ENCODE data around the gene PPP6R2.

PPP6R2 gene

GRCh38 chr22:50348058-50348457, 4.9 kb downstream of the PPP6R2 start:
- no peak overlapping the region for H3K56ac ChIP-seq (ENCODE audit: low read length)
- no peak overlapping the region for H2BK120ac ChIP-seq (ENCODE audit: low read depth, low read length)
- peaks cover 17% of the 10 kb centered on the region for H3K79me1 ChIP-seq (ENCODE audit: low read length)
- H3K27me3 ChIP-seq (ENCODE audit: insufficient read depth, low read length, poor library complexity): no peaks in the 10 kb centered on the region
- H3K4me2 ChIP-seq (ENCODE audit: low read length): no peak overlapping the region
- no peak overlapping the region for H3K9ac ChIP-seq (ENCODE audit: low read length)
- no peak overlapping the region for H2AK5ac ChIP-seq (ENCODE audit: low read length)
- H3K27ac ChIP-seq (ENCODE audit: low read depth, low read length): no peak overlapping the region
- H4K8ac ChIP-seq (ENCODE audit: low read depth, low read length): no peak overlapping the region
- no peak overlapping the region for H3K23ac ChIP-seq (ENCODE audit: low read length)
- H3K4me3 ChIP-seq (ENCODE audit: low read length): no peak overlapping the region
- H3K4me1 ChIP-seq (ENCODE audit: control insufficient read depth, low read depth, low read length): no peaks in the 10 kb centered on the region
- H3K4ac ChIP-seq (ENCODE audit: low read depth, low read length): no peak overlapping the region
- H3K18ac ChIP-seq (ENCODE audit: low read length): no peak overlapping the region
- WGBS (ENCODE audit: extremely low coverage, insufficient coverage, low lambda C conversion rate): no CpG with 5 or more reads among the region's 2 CpGs
- no peak overlapping the region for H2BK5ac ChIP-seq (ENCODE audit: low read length)
- H4K5ac ChIP-seq (ENCODE audit: low read length): no peak overlapping the region
- no peaks in the 10 kb centered on the region for H3K36me3 ChIP-seq (ENCODE audit: control insufficient read depth, insufficient read depth, low read length)
- DNase-seq: no peak
- peaks cover 18% of the 10 kb centered on the region for H3K79me2 ChIP-seq (ENCODE audit: control insufficient read depth, insufficient read depth, low read length)
- H2BK15ac ChIP-seq (replicated peaks; ENCODE audit: low read depth): no peak overlapping the region

- no peaks in the 10 kb centered on the region for H3K36me3 ChIP-seq (ENCODE audit: control insufficient read depth, insufficient read depth, low read length)
- H2BK120ac ChIP-seq (ENCODE audit: low read depth, low read length): no peak overlapping the region
- H4K8ac ChIP-seq (ENCODE audit: low read depth, low read length): no peak overlapping the region
- peaks cover 11% of the 10 kb centered on the region for H3K79me2 ChIP-seq (ENCODE audit: control insufficient read depth, insufficient read depth, low read length)
- H3K9ac ChIP-seq (ENCODE audit: low read length): no peak overlapping the region
- H4K5ac ChIP-seq (ENCODE audit: low read length): no peak overlapping the region
- WGBS (ENCODE audit: extremely low coverage, insufficient coverage, low lambda C conversion rate): no CpG with 5 or more reads among the region's 8 CpGs
- no peak overlapping the region for H3K23ac ChIP-seq (ENCODE audit: low read length)
- H3K4me1 ChIP-seq (ENCODE audit: control insufficient read depth, low read depth, low read length): no peaks in the 10 kb centered on the region
- no peak for DNase-seq
- H3K4ac ChIP-seq (ENCODE audit: low read depth, low read length): no peak overlapping the region
- H3K79me1 ChIP-seq (ENCODE audit: low read length): peaks cover 9% of the 10 kb centered on the region
- no peaks in the 10 kb centered on the region for H3K27me3 ChIP-seq (ENCODE audit: insufficient read depth, low read length, poor library complexity)
- no peak overlapping the region for H2AK5ac ChIP-seq (ENCODE audit: low read length)
- no peak overlapping the region for H3K4me3 ChIP-seq (ENCODE audit: low read length)
- no peak overlapping the region for H3K18ac ChIP-seq (ENCODE audit: low read length)
- no peak overlapping the region for H3K4me2 ChIP-seq (ENCODE audit: low read length)
- H2BK5ac ChIP-seq (ENCODE audit: low read length): no peak overlapping the region
- H3K27ac ChIP-seq (ENCODE audit: low read depth, low read length): no peak overlapping the region
- H2BK15ac ChIP-seq (replicated peaks; ENCODE audit: low read depth): no peak overlapping the region
- no peak overlapping the region for H3K56ac ChIP-seq (ENCODE audit: low read length)
These were observed 13.1 kb downstream of the PPP6R2 start for GRCh38 chr22:50356186-50356585.

DNA sequence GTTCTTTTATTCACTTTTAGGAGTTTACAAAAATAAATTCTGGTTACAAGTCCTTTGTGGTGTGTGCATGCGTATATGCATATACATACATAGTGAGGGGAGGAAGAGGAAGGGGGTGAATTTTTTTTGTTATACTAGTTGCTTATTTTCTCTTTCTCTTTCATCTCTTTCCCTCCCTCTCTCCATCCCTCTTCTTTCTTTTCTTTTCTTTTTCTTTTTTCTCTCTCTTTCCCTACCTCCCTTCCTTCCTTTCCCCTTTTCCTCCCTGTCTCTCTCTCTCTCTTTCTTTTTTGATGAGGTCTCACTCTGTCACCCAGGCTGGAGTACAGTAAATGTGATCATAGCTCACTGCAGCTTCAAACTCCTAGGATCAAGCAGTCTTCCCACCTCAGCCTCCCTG, 14.1 kb downstream of the PPP6R2 start:
- H3K4me2 ChIP-seq (ENCODE audit: low read length): no peak overlapping the region
- DNase-seq: no peak
- H3K36me3 ChIP-seq (ENCODE audit: control insufficient read depth, insufficient read depth, low read length): no peaks in the 10 kb centered on the region
- H3K4ac ChIP-seq (ENCODE audit: low read depth, low read length): no peak overlapping the region
- H3K23ac ChIP-seq (ENCODE audit: low read length): no peak overlapping the region
- peaks cover 15% of the 10 kb centered on the region for H3K79me1 ChIP-seq (ENCODE audit: low read length)
- H3K4me1 ChIP-seq (ENCODE audit: control insufficient read depth, low read depth, low read length): no peaks in the 10 kb centered on the region
- H2BK120ac ChIP-seq (ENCODE audit: low read depth, low read length): no peak overlapping the region
- peaks cover 20% of the 10 kb centered on the region for H3K79me2 ChIP-seq (ENCODE audit: control insufficient read depth, insufficient read depth, low read length)
- H3K9ac ChIP-seq (ENCODE audit: low read length): no peak overlapping the region
- no peak overlapping the region for H4K8ac ChIP-seq (ENCODE audit: low read depth, low read length)
- no peak overlapping the region for H3K18ac ChIP-seq (ENCODE audit: low read length)
- H3K4me3 ChIP-seq (ENCODE audit: low read length): no peak overlapping the region
- no peak overlapping the region for H3K56ac ChIP-seq (ENCODE audit: low read length)
- H3K27me3 ChIP-seq (ENCODE audit: insufficient read depth, low read length, poor library complexity): no peaks in the 10 kb centered on the region
- no peak overlapping the region for H2BK15ac ChIP-seq (replicated peaks; ENCODE audit: low read depth)
- H2BK5ac ChIP-seq (ENCODE audit: low read length): no peak overlapping the region
- no peak overlapping the region for H4K5ac ChIP-seq (ENCODE audit: low read length)
- WGBS (ENCODE audit: extremely low coverage, insufficient coverage, low lambda C conversion rate): no CpG with 5 or more reads among the region's 1 CpG
- H3K27ac ChIP-seq (ENCODE audit: low read depth, low read length): no peak overlapping the region
- no peak overlapping the region for H2AK5ac ChIP-seq (ENCODE audit: low read length)

DNA sequence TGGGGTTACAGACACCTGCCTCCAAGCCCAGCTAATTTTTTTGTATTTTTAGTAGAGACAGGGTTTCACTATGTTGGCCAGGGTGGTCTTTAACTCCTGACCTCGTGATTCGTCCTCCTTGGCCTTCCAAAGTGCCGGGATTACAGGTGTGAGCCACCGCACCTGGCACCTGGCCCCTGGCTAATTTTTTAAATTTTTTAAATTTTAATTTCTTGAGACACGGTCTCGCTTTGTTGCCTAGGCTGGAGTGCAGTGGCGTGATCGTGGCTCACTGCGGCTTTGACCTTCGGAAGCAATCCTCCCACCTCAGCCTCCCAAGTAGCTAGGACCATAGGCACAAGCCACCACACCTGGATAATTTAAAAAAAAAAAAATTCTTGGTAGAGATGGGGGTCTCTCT, 14.6 kb downstream of the PPP6R2 start:
- Histone ChIP-seq H3K27ac (ENCODE audit: low read depth, low read length) (no peak overlapping the region), H3K79me2 (ENCODE audit: control insufficient read depth, insufficient read depth, low read length) (peaks cover 26% of the 10 kb centered on the region), H3K4me2 (ENCODE audit: low read length) (no peak overlapping the region), H3K18ac (ENCODE audit: low read length) (no peak overlapping the region), H4K5ac (ENCODE audit: low read length) (no peak overlapping the region), H3K79me1 (ENCODE audit: low read length) (peaks cover 20% of the 10 kb centered on the region), H3K27me3 (ENCODE audit: insufficient read depth, low read length, poor library complexity) (no peaks in the 10 kb centered on the region), H3K4ac (ENCODE audit: low read depth, low read length) (no peak overlapping the region), H2BK5ac (ENCODE audit: low read length) (no peak overlapping the region), H3K56ac (ENCODE audit: low read length) (no peak overlapping the region), H3K9ac (ENCODE audit: low read length) (no peak overlapping the region), H3K4me3 (ENCODE audit: low read length) (no peak overlapping the region), H2BK120ac (ENCODE audit: low read depth, low read length) (no peak overlapping the region), H3K23ac (ENCODE audit: low read length) (no peak overlapping the region), H2BK15ac (replicated peaks; ENCODE audit: low read depth) (no peak overlapping the region), H3K36me3 (ENCODE audit: control insufficient read depth, insufficient read depth, low read length) (no peaks in the 10 kb centered on the region), H2AK5ac (ENCODE audit: low read length) (no peak overlapping the region), H3K4me1 (ENCODE audit: control insufficient read depth, low read depth, low read length) (no peaks in the 10 kb centered on the region), H4K8ac (ENCODE audit: low read depth, low read length) (no peak overlapping the region)
- no CpG with 5 or more reads among the region's 10 CpGs for WGBS (ENCODE audit: extremely low coverage, insufficient coverage, low lambda C conversion rate)
- no peak for DNase-seq

- no peak overlapping the region for H3K27ac ChIP-seq (ENCODE audit: low read depth, low read length)
- no peak overlapping the region for H3K4ac ChIP-seq (ENCODE audit: low read depth, low read length)
- peaks cover 28% of the 10 kb centered on the region for H3K79me1 ChIP-seq (ENCODE audit: low read length)
- no peak overlapping the region for H3K18ac ChIP-seq (ENCODE audit: low read length)
- peaks cover 34% of the 10 kb centered on the region for H3K79me2 ChIP-seq (ENCODE audit: control insufficient read depth, insufficient read depth, low read length)
- no peak overlapping the region for H3K56ac ChIP-seq (ENCODE audit: low read length)
- H2BK15ac ChIP-seq (replicated peaks; ENCODE audit: low read depth): no peak overlapping the region
- H2BK120ac ChIP-seq (ENCODE audit: low read depth, low read length): no peak overlapping the region
- no peak overlapping the region for H2AK5ac ChIP-seq (ENCODE audit: low read length)
- no peak for DNase-seq
- no peaks in the 10 kb centered on the region for H3K27me3 ChIP-seq (ENCODE audit: insufficient read depth, low read length, poor library complexity)
- H3K9ac ChIP-seq (ENCODE audit: low read length): no peak overlapping the region
- H3K23ac ChIP-seq (ENCODE audit: low read length): no peak overlapping the region
- H4K5ac ChIP-seq (ENCODE audit: low read length): no peak overlapping the region
- H4K8ac ChIP-seq (ENCODE audit: low read depth, low read length): no peak overlapping the region
- H3K4me3 ChIP-seq (ENCODE audit: low read length): no peak overlapping the region
- no peaks in the 10 kb centered on the region for H3K4me1 ChIP-seq (ENCODE audit: control insufficient read depth, low read depth, low read length)
- WGBS (ENCODE audit: extremely low coverage, insufficient coverage, low lambda C conversion rate): no CpG with 5 or more reads among the region's 2 CpGs
- no peak overlapping the region for H3K4me2 ChIP-seq (ENCODE audit: low read length)
- no peak overlapping the region for H2BK5ac ChIP-seq (ENCODE audit: low read length)
- no peaks in the 10 kb centered on the region for H3K36me3 ChIP-seq (ENCODE audit: control insufficient read depth, insufficient read depth, low read length)
These were observed 17.5 kb downstream of the PPP6R2 start for GRCh38 chr22:50360578-50360977.

GRCh38 chr22:50361222-50361621, 18.1 kb downstream of the PPP6R2 start:
- no peak overlapping the region for H3K56ac ChIP-seq (ENCODE audit: low read length)
- no peak overlapping the region for H3K4ac ChIP-seq (ENCODE audit: low read depth, low read length)
- no peaks in the 10 kb centered on the region for H3K4me1 ChIP-seq (ENCODE audit: control insufficient read depth, low read depth, low read length)
- no peak overlapping the region for H3K27ac ChIP-seq (ENCODE audit: low read depth, low read length)
- H3K4me3 ChIP-seq (ENCODE audit: low read length): no peak overlapping the region
- H2BK120ac ChIP-seq (ENCODE audit: low read depth, low read length): no peak overlapping the region
- H4K8ac ChIP-seq (ENCODE audit: low read depth, low read length): no peak overlapping the region
- DNase-seq: no peak
- no peak overlapping the region for H2BK5ac ChIP-seq (ENCODE audit: low read length)
- H3K18ac ChIP-seq (ENCODE audit: low read length): no peak overlapping the region
- no CpG with 5 or more reads among the region's 5 CpGs for WGBS (ENCODE audit: extremely low coverage, insufficient coverage, low lambda C conversion rate)
- H3K23ac ChIP-seq (ENCODE audit: low read length): no peak overlapping the region
- H3K79me1 ChIP-seq (ENCODE audit: low read length): peaks cover 28% of the 10 kb centered on the region
- H3K27me3 ChIP-seq (ENCODE audit: insufficient read depth, low read length, poor library complexity): no peaks in the 10 kb centered on the region
- no peak overlapping the region for H4K5ac ChIP-seq (ENCODE audit: low read length)
- no peak overlapping the region for H3K4me2 ChIP-seq (ENCODE audit: low read length)
- no peak overlapping the region for H3K9ac ChIP-seq (ENCODE audit: low read length)
- H2AK5ac ChIP-seq (ENCODE audit: low read length): no peak overlapping the region
- H3K36me3 ChIP-seq (ENCODE audit: control insufficient read depth, insufficient read depth, low read length): no peaks in the 10 kb centered on the region
- H3K79me2 ChIP-seq (ENCODE audit: control insufficient read depth, insufficient read depth, low read length): peaks cover 36% of the 10 kb centered on the region
- H2BK15ac ChIP-seq (replicated peaks; ENCODE audit: low read depth): no peak overlapping the region

Measured in mesendoderm (in vitro differentiated cells).